NB4 (cell line): ENCODE data around the gene HHIPL1.

Experiments
- DNase-seq: peaks from one replicate; pipeline ENCODE4 v3.0.0; 2010; ENCODE audit warnings: low read depth
- H3K4me3 ChIP-seq: one replicate; pipeline ENCODE4 v1.5.1; 2011; ENCODE audit warnings: mild to moderate bottlenecking, low read depth, low read length, moderate library complexity
- CTCF ChIP-seq: IDR thresholded peaks from one replicate; pipeline ENCODE4 v1.5.1; 2012; ENCODE audit warnings: low read depth, low read length
- MAX ChIP-seq: IDR thresholded peaks from 2 replicates; pipeline ENCODE4 v1.6.1; 2011; ENCODE audit warnings: low read depth, low read length
- MYC ChIP-seq: IDR thresholded peaks from 2 replicates; pipeline ENCODE4 v1.6.1; 2011; ENCODE audit warnings: low read depth, low read length
- POLR2A ChIP-seq: IDR thresholded peaks from 2 replicates; pipeline ENCODE4 v1.6.1; 2011; ENCODE audit warnings: mild to moderate bottlenecking; ENCODE audit not compliant: insufficient read length; ENCODE audit errors: extremely low read depth

HHIPL1 gene

GRCh38 chr14:99679543-99679942, 34.6 kb downstream of the HHIPL1 start:
- no peak for TF ChIP-seq CTCF
- TF ChIP-seq POLR2A = no peak
- no peak for TF ChIP-seq MYC
- TF ChIP-seq MAX = no peak
- no peak overlapping the region for H3K4me3 ChIP-seq
- DNase-seq = no peak

- TF ChIP-seq MYC (no peak), CTCF (no peak), MAX (no peak), POLR2A (no peak)
- H3K4me3 ChIP-seq = no peak overlapping the region
- DNase-seq = no peak
Observed at GRCh38 chr14:99679996-99680395, 35.1 kb downstream of the HHIPL1 start.

GRCh38 chr14:99681101-99681831, 36.3 kb downstream of the HHIPL1 start:
- no peak for TF ChIP-seq MAX
- TF ChIP-seq CTCF = no peak
- TF ChIP-seq MYC = no peak
- TF ChIP-seq POLR2A = no peak
- no peak for DNase-seq
- H3K4me3 ChIP-seq = no peak overlapping the region

- no peak overlapping the region for H3K4me3 ChIP-seq
- DNase-seq = no peak
- TF ChIP-seq POLR2A (no peak), MYC (no peak), MAX (no peak), CTCF (no peak)
Observed at GRCh38 chr14:99681832-99682148, 36.9 kb downstream of the HHIPL1 start.

- TF ChIP-seq POLR2A = no peak
- no peak for TF ChIP-seq MYC
- peak; percentile 80 for TF ChIP-seq CTCF
- no peak for TF ChIP-seq MAX
- peak; percentile 77 for DNase-seq
- H3K4me3 ChIP-seq = peak overlapping the region; percentile 67
Observed at GRCh38 chr14:99682809-99683618, 38.1 kb downstream of the HHIPL1 start.
